Natural killer cell (primary cell): ENCODE measurements around the gene MRPL18. TPM values are rescaled to one million over a fixed set of nuclear protein-coding genes. Genes with fewer than 3 reads are reported as not detected.

Experiments
- ATAC-seq, 3 donors: fragments of 150-1000 bp in 2 of 3; fragments of 200-7000 bp in 1 of 3; cut with Tn5 transposase; 1 replicate in 1 of 3; 2 replicates in 2 of 3; pipeline ENCODE4 v1.10.0; 2021; ENCODE audit warnings: mild to moderate bottlenecking in 2 of 3, moderate library complexity in 2 of 3
- DNase-seq, 2 donors: peaks; one replicate each; pipeline versions ENCODE4 v3.0.0 to v3.0.0-alpha.2; 2013 to 2021; ENCODE audit warnings: mixed read lengths in 1 of 2
- H3K27ac ChIP-seq: one replicate; pipeline ENCODE4 v1.5.1; 2013; ENCODE audit warnings: mild to moderate bottlenecking, low read length
- H3K27me3 ChIP-seq: one replicate; pipeline ENCODE4 v1.6.1; 2013; ENCODE audit warnings: low read length; ENCODE audit not compliant: control insufficient read depth, insufficient read depth
- H3K36me3 ChIP-seq: one replicate; pipeline ENCODE4 v1.6.1; 2013; ENCODE audit warnings: low read length; ENCODE audit not compliant: control insufficient read depth, insufficient read depth
- H3K4me1 ChIP-seq: one replicate; pipeline ENCODE4 v1.6.1; 2013; ENCODE audit warnings: low read length; ENCODE audit not compliant: control insufficient read depth, insufficient read depth
- H3K4me3 ChIP-seq: one replicate; pipeline ENCODE4 v1.5.1; 2013; ENCODE audit warnings: low read length
- H3K9me3 ChIP-seq: one replicate; pipeline ENCODE4 v1.6.1; 2013; ENCODE audit warnings: low read length; ENCODE audit not compliant: control insufficient read depth, insufficient read depth
- H3K27ac Mint-ChIP-seq, 2 donors: one replicate each; pipeline ENCODE4 v1.8.0; 2022; ENCODE audit warnings: mild to moderate bottlenecking in 2 of 2, mixed read lengths in 2 of 2, moderate library complexity in 1 of 2
- H3K27me3 Mint-ChIP-seq, 2 donors: one replicate each; pipeline ENCODE4 v1.8.0; 2022; ENCODE audit warnings: low read depth in 2 of 2, mixed read lengths in 2 of 2
- H3K36me3 Mint-ChIP-seq: one replicate; pipeline ENCODE4 v1.8.0; 2022; ENCODE audit warnings: mixed read lengths
- H3K4me1 Mint-ChIP-seq, 2 donors: one replicate each; pipeline ENCODE4 v1.8.0; 2022; ENCODE audit warnings: mixed read lengths in 2 of 2
- H3K4me3 Mint-ChIP-seq: one replicate; pipeline ENCODE4 v1.8.0; 2022; ENCODE audit warnings: mild to moderate bottlenecking, moderate library complexity, mixed read lengths
- H3K9me3 Mint-ChIP-seq, 2 donors: one replicate each; pipeline ENCODE4 v1.8.0; 2022; ENCODE audit warnings: mixed read lengths in 2 of 2
- CTCF ChIP-seq: fragments of 200-600 bp; IDR thresholded peaks from one replicate; pipeline ENCODE4 v1.8.0; 2022; ENCODE audit warnings: antibody characterized with exemption
- WGBS: methylation state at CpG from one replicate; pipeline ENCODE4 v1.1.7; 2013; ENCODE audit warnings: missing lambda C conversion rate; ENCODE audit not compliant: insufficient coverage; 5-methylcytosine and 5-hydroxymethylcytosine counted together
- intact Hi-C: fragments of 100-400 bp; cut with micrococcal nuclease; formaldehyde crosslinking; loops from one replicate; pipeline ENCODE4 v1.14.2; 2022
- total RNA-seq, 4 donors: library from RNA; stranded (reverse); fragments of 120-200 nt in 1 of 4; gene quantifications; one replicate each; pipeline versions ENCODE4 v1.2.3 to v1.2.4, GENCODE V29; 2013 to 2022

Gene MRPL18
- total RNA-seq, 3 donors from 2014 or later (not counting 1 experiment from before 2014, with no cell fraction given), result 22.3 to 29.6 (median 22.6) TPM

GRCh38 chr6:159844737-159845645, 54.7 kb downstream of the MRPL18 start:
- H3K9me3 ChIP-seq, result peaks cover 3% of the 10 kb centered on the region
- Mint-ChIP-seq H3K27ac (no peak overlapping the region), H3K4me3 (no peak overlapping the region), H3K9me3 (no peaks in the 10 kb centered on the region), H3K27me3 (peaks cover 0 to 4% of the 10 kb centered on the region in 2 donors), H3K4me1 (no peaks in the 10 kb centered on the region), H3K36me3 (no peaks in the 10 kb centered on the region)
- H3K27ac ChIP-seq, result no peak overlapping the region
- intact Hi-C loops, result no loop called here
- H3K36me3 ChIP-seq, result no peaks in the 10 kb centered on the region
- H3K4me3 ChIP-seq, result no peak overlapping the region
- peak in 1 of 3 donors; percentile 14 for ATAC-seq
- no peak for DNase-seq
- WGBS, result 87% methylated on average over 12 of the region's 13 CpGs
- H3K27me3 ChIP-seq, result no peaks in the 10 kb centered on the region
- H3K4me1 ChIP-seq, result peaks cover 6% of the 10 kb centered on the region
- no peak for TF ChIP-seq CTCF

Other genes starting within 250 kb of the MRPL18 start
- 100 to 1,000 TPM in 2 of 3 donors, 10 to 100 TPM in 1; 81.3 to 156 (median 138) TPM for gene SOD2, start 97.2 kb upstream of the MRPL18 start, total RNA-seq
- gene WTAP, start 63.0 kb upstream of the MRPL18 start, total RNA-seq, result 100 to 1,000 TPM; 141 to 167 (median 164) TPM
- 10 to 100 TPM; 21.7 to 31.7 (median 26.5) TPM for gene ACAT2, start 28.4 kb upstream of the MRPL18 start, total RNA-seq
- 100 to 1,000 TPM; 192 to 230 (median 218) TPM for gene TCP1, start 865 bp upstream of the MRPL18 start, total RNA-seq
- gene PNLDC1, start 9.8 kb downstream of the MRPL18 start, total RNA-seq, result under 1 TPM in 1 of 3 donors, not detected in 2; 0.19 TPM
- not detected for gene MAS1, start 100.5 kb downstream of the MRPL18 start, total RNA-seq
- 100 to 1,000 TPM; 208 to 282 (median 253) TPM for gene IGF2R, start 178.6 kb downstream of the MRPL18 start, total RNA-seq